ENCODE measurements around the gene GMPPA. TPM values are rescaled to one million over a fixed set of nuclear protein-coding genes. Genes with fewer than 3 reads are reported as not detected.

GMPPA gene
- total RNA-seq, 1 experiment from 2014 or later: 32.0 TPM

DNA sequence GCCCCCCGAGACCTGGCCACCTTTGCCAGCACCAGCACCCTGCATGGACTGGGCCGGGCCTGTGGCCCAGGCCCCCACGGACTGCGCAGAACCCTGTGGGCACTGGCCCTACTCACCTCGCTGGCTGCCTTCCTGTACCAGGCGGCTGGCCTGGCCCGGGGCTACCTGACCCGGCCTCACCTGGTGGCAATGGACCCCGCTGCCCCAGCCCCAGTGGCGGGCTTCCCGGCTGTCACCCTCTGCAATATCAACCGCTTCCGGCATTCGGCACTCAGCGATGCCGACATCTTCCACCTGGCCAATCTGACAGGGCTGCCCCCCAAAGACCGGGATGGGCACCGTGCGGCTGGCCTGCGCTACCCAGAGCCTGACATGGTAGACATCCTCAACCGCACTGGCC, 16.1 kb downstream of the GMPPA start:
- H3K4me1 ChIP-seq (ENCODE audit: insufficient read depth, low read length): peaks cover 13% of the 10 kb centered on the region; the same call in 1 of the 2 replicates
- H3K79me1 ChIP-seq (ENCODE audit: insufficient read depth, low read depth, low read length, poor library complexity, severe bottlenecking): no peaks in the 10 kb centered on the region
- DNase-seq: no peak
- no peak overlapping the region for H4K5ac ChIP-seq (ENCODE audit: insufficient read length, low read depth, low read length)
- no peak overlapping the region for H2AFZ ChIP-seq (ENCODE audit: low read length)
- Mint-ChIP-seq H3K9me3 (no peaks in the 10 kb centered on the region; a peak in 3 of 5 replicates), H3K4me3 (no peak overlapping the region; a peak in 1 of 5 replicates), H3K27me3 (ENCODE audit: low read depth) (peaks cover 87% of the 10 kb centered on the region), H3K27ac (no peak overlapping the region), H3K36me3 (ENCODE audit: insufficient read depth in 1 of 3, low read depth in 3 of 3) (no peaks in the 10 kb centered on the region; a peak in 1 of 7 replicates), H3K4me1 (peaks cover 42 to 68% of the 10 kb centered on the region in 2 experiments)
- peaks cover 19% of the 10 kb centered on the region; the same call in 1 of the 2 replicates for H3K27me3 ChIP-seq (ENCODE audit: insufficient read depth, low read length)
- peaks cover 3% of the 10 kb centered on the region for H3K23me2 ChIP-seq (ENCODE audit: insufficient read length, low read depth, low read length, poor library complexity, severe bottlenecking)
- H2BK15ac ChIP-seq (ENCODE audit: low read depth, low read length): no peak overlapping the region
- no peak overlapping the region for H3K4me2 ChIP-seq (ENCODE audit: insufficient read depth, insufficient read length, low read length)
- H4K91ac ChIP-seq (ENCODE audit: insufficient read length, low read depth, low read length): no peak overlapping the region
- H2BK12ac ChIP-seq (ENCODE audit: insufficient read length, low read depth, low read length): no peak overlapping the region
- H3K79me2 ChIP-seq (ENCODE audit: insufficient read depth, low read length): no peaks in the 10 kb centered on the region
- no CpG with 5 or more reads among the region's 21 CpGs for WGBS (ENCODE audit: extremely low coverage, insufficient read length, low lambda C conversion rate)
- H3K27ac ChIP-seq (ENCODE audit: insufficient read length, low read depth, low read length): no peak overlapping the region
- peaks cover 3% of the 10 kb centered on the region for H4K20me1 ChIP-seq (ENCODE audit: control insufficient read depth, insufficient read depth, insufficient read length)
- TF ChIP-seq, protein P1, sequence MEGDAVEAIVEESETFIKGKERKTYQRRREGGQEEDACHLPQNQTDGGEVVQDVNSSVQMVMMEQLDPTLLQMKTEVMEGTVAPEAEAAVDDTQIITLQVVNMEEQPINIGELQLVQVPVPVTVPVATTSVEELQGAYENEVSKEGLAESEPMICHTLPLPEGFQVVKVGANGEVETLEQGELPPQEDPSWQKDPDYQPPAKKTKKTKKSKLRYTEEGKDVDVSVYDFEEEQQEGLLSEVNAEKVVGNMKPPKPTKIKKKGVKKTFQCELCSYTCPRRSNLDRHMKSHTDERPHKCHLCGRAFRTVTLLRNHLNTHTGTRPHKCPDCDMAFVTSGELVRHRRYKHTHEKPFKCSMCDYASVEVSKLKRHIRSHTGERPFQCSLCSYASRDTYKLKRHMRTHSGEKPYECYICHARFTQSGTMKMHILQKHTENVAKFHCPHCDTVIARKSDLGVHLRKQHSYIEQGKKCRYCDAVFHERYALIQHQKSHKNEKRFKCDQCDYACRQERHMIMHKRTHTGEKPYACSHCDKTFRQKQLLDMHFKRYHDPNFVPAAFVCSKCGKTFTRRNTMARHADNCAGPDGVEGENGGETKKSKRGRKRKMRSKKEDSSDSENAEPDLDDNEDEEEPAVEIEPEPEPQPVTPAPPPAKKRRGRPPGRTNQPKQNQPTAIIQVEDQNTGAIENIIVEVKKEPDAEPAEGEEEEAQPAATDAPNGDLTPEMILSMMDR (conservative IDR thresholded peaks at IDR 0.05): no peak
- H3T11ph ChIP-seq (ENCODE audit: low read length): no peak overlapping the region
- H2AK5ac ChIP-seq (ENCODE audit: insufficient read length, low read length): no peak overlapping the region
- no peak overlapping the region for H2BK20ac ChIP-seq (ENCODE audit: low read depth, low read length, poor library complexity, severe bottlenecking)
- no peak overlapping the region for H3K4ac ChIP-seq (ENCODE audit: low read depth, low read length)
- H3K18ac ChIP-seq (ENCODE audit: insufficient read length, low read depth, low read length): no peak overlapping the region
- no peak overlapping the region for H3K9ac ChIP-seq (ENCODE audit: extremely low read depth, insufficient read length, low read length)
- no peak overlapping the region for H3K23ac ChIP-seq (ENCODE audit: insufficient read length, low read depth, low read length)
- H3K14ac ChIP-seq (ENCODE audit: insufficient read depth, low read length): no peak overlapping the region
- no peaks in the 10 kb centered on the region for H3K9me3 ChIP-seq (ENCODE audit: control insufficient read depth, low read depth, low read length)
- no peak overlapping the region for H3K56ac ChIP-seq (ENCODE audit: insufficient read length, low read depth, low read length)
- H2BK5ac ChIP-seq (ENCODE audit: insufficient read length, low read length): no peak overlapping the region
- no peak overlapping the region for H2BK120ac ChIP-seq (ENCODE audit: low read depth, low read length, poor library complexity, severe bottlenecking)
- no peak overlapping the region for H4K8ac ChIP-seq (replicated peaks; ENCODE audit: insufficient read length, low read depth, low read length)
